Stimulated activated naive CD8-positive, alpha-beta T cell treated with anti-CD3 and anti-CD28 coated beads, Interleukin-15, amount 100 ng/mL, for 72 hours (primary cell): ENCODE data around the gene TOPAZ1.

Source experiments
- ATAC-seq: fragments of 150-1000 bp; cut with Tn5 transposase; 2 replicates; pipeline ENCODE4 v1.10.0; 2021; ENCODE audit warnings: mild to moderate bottlenecking, moderate library complexity
- DNase-seq, 2 donors: peaks; one replicate each; pipeline ENCODE4 v3.0.0; 2021 to 2022
- H3K27ac Mint-ChIP-seq, 2 donors: one replicate each; pipeline ENCODE4 v1.8.0; 2022; ENCODE audit warnings: mild to moderate bottlenecking in 2 of 2, mixed read lengths in 2 of 2, moderate library complexity in 2 of 2
- H3K27me3 Mint-ChIP-seq: one replicate; pipeline ENCODE4 v1.8.0; 2022; ENCODE audit warnings: mixed read lengths
- H3K4me1 Mint-ChIP-seq: one replicate; pipeline ENCODE4 v1.8.0; 2022; ENCODE audit warnings: mild to moderate bottlenecking, mixed read lengths
- H3K4me3 Mint-ChIP-seq, 2 donors: one replicate each; pipeline ENCODE4 v1.8.0; 2022; ENCODE audit warnings: mild to moderate bottlenecking in 2 of 2, mixed read lengths in 2 of 2, moderate library complexity in 1 of 2
- H3K9me3 Mint-ChIP-seq, 2 donors: one replicate each; pipeline ENCODE4 v1.8.0; 2022; ENCODE audit warnings: mixed read lengths in 2 of 2

TOPAZ1 gene

GRCh38 chr3:44284949-44285348 is 43.3 kb downstream of the TOPAZ1 start:
- Mint-ChIP-seq H3K9me3 (no peaks in the 10 kb centered on the region), H3K4me1 (no peaks in the 10 kb centered on the region), H3K4me3 (no peak overlapping the region), H3K27me3 (peaks cover 20% of the 10 kb centered on the region), H3K27ac (no peak overlapping the region)
- no peak for ATAC-seq
- no peak for DNase-seq

DNA sequence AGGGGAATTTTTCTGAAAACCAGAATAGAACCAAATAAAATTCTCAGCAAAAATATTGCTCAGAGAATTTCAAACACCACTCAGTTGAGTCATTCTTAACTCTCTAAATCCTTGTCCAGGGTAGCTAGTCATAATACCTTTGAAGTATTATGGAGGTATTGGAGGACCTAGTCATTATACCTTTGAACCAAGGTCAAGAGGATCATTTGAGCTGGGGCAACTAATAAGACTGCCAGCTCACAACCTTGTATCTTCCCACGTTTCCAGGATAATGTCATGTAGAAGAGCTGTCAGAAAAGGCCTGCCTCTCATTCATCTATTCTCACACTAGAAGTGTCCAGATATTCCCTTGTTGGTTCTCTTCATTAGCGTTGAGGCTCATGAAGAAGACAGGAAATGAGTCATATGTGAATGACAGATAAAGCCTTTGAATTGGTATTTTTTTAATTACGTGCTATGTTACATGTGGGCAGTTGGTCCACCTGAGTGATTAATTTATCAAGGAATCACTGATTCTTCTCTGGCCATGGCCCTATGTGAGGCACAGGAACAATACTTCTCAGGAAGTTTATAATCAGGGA is 48.3 kb downstream of the TOPAZ1 start:
- Mint-ChIP-seq H3K27me3 (peaks cover 21% of the 10 kb centered on the region), H3K27ac (no peak overlapping the region), H3K4me1 (no peaks in the 10 kb centered on the region), H3K4me3 (no peak overlapping the region), H3K9me3 (no peaks in the 10 kb centered on the region)
- ATAC-seq, result no peak
- DNase-seq, result no peak

DNA sequence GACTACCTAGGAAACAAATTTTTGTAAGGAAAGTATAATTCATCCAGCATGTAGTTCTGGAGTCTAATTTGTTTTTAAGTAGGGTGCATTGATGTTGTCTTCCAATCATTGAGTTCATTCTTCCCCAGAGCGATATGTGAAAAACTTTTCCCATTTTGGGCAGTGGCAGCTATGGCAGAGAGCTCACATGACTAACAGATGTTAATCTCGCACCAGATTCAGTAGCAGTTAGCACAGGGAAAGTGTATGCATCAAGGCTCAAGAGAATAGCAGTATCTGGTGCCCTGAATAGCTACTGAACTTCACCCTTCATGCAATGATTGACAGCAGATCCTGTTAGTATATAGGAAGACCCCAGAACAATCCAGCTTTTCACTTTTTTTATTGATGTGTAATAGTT is 50.6 kb downstream of the TOPAZ1 start:
- no peak overlapping the region for H3K27ac Mint-ChIP-seq
- H3K27me3 Mint-ChIP-seq, result peaks cover 34% of the 10 kb centered on the region
- DNase-seq, result no peak
- ATAC-seq, result no peak
- no peaks in the 10 kb centered on the region for H3K4me1 Mint-ChIP-seq
- H3K9me3 Mint-ChIP-seq, result no peaks in the 10 kb centered on the region
- H3K4me3 Mint-ChIP-seq, result no peak overlapping the region

DNA sequence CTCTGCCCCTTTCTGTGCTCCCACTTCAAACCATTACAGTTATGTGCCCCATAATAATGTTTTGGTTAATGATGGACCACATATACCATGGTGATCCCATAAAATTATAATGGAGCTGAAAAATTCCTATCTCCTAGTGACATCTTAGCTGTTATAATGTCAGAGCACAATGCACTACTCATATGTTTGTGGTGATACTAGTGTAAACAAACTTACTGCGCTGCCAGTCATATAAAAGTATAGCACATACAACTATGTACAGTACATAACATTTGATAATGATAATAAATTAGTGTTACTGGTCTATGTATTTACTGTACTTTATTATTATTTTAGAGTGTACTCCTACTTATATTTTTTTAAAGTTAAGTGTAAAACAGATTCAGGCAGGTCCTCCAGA is 51.3 kb downstream of the TOPAZ1 start:
- no peak for DNase-seq
- no peak for ATAC-seq
- Mint-ChIP-seq H3K4me1 (no peaks in the 10 kb centered on the region), H3K9me3 (no peaks in the 10 kb centered on the region), H3K27ac (no peak overlapping the region), H3K4me3 (no peak overlapping the region), H3K27me3 (peaks cover 34% of the 10 kb centered on the region)

DNA sequence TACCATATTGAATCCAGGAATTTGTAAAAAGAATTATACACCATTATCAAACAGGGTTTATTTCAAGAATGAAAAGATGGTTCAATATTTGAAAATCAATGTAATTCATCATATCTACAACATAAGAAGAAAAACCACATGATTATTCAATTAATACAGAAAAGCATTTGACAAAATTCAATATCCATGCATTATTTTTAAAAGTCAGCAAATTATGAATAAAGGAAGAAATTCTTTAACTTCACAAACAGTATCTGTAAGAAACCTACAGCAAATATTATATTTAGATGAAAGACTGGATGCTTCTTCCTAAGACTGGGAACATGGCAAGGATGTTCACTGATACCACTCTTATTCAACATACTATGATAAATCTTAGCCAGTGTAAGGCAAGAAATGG is 55.6 kb downstream of the TOPAZ1 start:
- Mint-ChIP-seq H3K4me1 (no peaks in the 10 kb centered on the region), H3K4me3 (no peak overlapping the region), H3K9me3 (no peaks in the 10 kb centered on the region), H3K27ac (no peak overlapping the region), H3K27me3 (peaks cover 13% of the 10 kb centered on the region)
- no peak for ATAC-seq
- DNase-seq, result no peak

DNA sequence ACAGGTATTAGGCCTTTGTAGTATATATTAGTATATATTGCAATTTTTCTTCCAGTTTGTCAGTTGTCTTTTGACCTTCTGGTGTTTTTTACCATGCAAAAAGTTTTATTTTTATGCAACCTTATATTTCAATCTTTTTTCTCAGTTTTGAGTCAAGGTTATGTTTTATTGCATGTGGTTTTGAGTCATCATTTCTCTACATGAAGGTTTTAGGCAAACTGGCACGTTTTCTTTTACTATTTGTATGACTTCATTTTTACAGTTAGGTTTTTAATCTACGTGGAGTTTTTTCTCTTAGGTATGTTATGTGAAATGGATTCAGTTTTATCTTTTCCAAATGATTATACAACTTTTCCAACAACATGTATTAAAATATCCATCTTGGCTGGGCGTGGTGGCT is 60.1 kb downstream of the TOPAZ1 start:
- ATAC-seq, result no peak
- no peak overlapping the region for H3K4me3 Mint-ChIP-seq
- H3K27ac Mint-ChIP-seq, result no peak overlapping the region
- H3K4me1 Mint-ChIP-seq, result no peaks in the 10 kb centered on the region
- peaks cover 2% of the 10 kb centered on the region for H3K27me3 Mint-ChIP-seq
- no peak for DNase-seq
- H3K9me3 Mint-ChIP-seq, result no peaks in the 10 kb centered on the region

DNA sequence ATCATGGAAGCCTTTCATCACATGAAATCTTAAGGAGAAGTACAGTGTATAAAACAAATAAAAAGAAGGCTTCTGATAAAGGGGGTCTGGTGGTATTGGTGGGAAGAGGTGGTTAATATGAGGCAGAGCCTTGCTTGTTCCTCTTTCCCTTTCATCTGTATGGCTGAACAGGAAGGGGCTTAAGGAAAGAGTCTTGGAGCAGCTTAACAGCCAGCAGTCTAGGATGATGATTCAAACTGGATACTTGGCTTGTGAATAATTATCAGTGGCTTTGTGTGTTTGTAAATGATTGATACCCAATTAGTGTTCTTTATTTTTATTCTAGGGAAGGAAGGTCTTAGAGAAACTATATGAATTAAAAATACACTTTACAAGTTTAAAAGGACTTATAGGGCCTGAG is 67.8 kb downstream of the TOPAZ1 start:
- no peak overlapping the region for H3K4me3 Mint-ChIP-seq
- H3K27me3 Mint-ChIP-seq, result no peaks in the 10 kb centered on the region
- H3K9me3 Mint-ChIP-seq, result no peaks in the 10 kb centered on the region

GRCh38 chr3:44318891-44319311 is 77.2 kb downstream of the TOPAZ1 start:
- H3K9me3 Mint-ChIP-seq, result no peaks in the 10 kb centered on the region
- H3K27me3 Mint-ChIP-seq, result peaks cover 14% of the 10 kb centered on the region
- DNase-seq (no peak), ATAC-seq (no peak)
- H3K27ac Mint-ChIP-seq, result no peak overlapping the region
- H3K4me1 Mint-ChIP-seq, result no peaks in the 10 kb centered on the region
- no peak overlapping the region for H3K4me3 Mint-ChIP-seq

More for the DNA sequence above, 67.8 kb downstream of the TOPAZ1 start:
- DNase-seq, result no peak
- ATAC-seq, result no peak
- no peak overlapping the region for H3K27ac Mint-ChIP-seq
- H3K4me1 Mint-ChIP-seq, result no peaks in the 10 kb centered on the region

DNA sequence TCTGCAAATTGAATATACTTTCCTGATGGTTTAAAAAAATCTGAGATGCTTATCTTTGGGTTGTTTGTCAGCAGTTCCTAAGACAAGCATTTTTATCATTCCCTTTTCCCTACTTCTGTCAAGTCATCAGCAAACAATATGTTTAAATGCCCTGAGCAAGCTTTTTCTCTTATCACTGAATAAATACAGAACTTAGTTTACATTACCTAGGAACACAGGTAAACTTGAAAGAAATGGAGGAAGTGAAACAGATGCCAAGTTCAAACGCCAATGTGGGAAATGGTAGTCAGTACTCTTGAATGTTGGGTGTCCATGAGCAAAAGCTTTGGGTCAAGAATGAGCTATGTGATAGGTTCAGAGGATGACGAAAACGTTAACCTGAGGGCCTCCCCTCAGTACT is 79.6 kb downstream of the TOPAZ1 start:
- H3K9me3 Mint-ChIP-seq, result no peaks in the 10 kb centered on the region
- no peak for ATAC-seq
- H3K27ac Mint-ChIP-seq, result no peak overlapping the region
- DNase-seq, result no peak
- no peaks in the 10 kb centered on the region for H3K4me1 Mint-ChIP-seq
- peaks cover 14% of the 10 kb centered on the region for H3K27me3 Mint-ChIP-seq
- H3K4me3 Mint-ChIP-seq, result no peak overlapping the region

GRCh38 chr3:44323341-44323955 is 81.8 kb downstream of the TOPAZ1 start:
- Mint-ChIP-seq H3K4me3 (no peak overlapping the region), H3K4me1 (no peaks in the 10 kb centered on the region), H3K27me3 (peaks cover 7% of the 10 kb centered on the region), H3K27ac (no peak overlapping the region), H3K9me3 (no peaks in the 10 kb centered on the region)
- DNase-seq (peak in 1 of 2 donors; percentile 22), ATAC-seq (no peak)

DNA sequence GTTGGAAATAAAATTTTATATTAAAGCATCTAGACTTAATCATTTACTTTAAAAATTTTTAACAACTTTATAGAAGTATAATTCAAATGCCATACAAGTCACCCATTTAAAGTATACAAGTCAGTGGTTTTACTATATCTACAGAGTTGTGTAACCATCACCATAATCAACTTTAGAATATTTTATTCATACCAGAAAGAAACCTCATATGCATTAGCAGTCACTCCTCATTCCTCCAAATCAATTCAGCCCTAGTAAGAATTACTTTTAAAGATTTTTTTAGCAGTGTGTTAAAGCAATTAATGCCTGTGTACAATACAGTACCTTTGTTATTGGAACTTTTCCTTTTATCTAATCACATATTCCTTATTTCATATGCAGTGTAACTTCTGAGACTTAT is 82.9 kb downstream of the TOPAZ1 start:
- H3K27ac Mint-ChIP-seq, result no peak overlapping the region
- DNase-seq (no peak), ATAC-seq (no peak)
- H3K4me1 Mint-ChIP-seq, result no peaks in the 10 kb centered on the region
- H3K27me3 Mint-ChIP-seq, result no peaks in the 10 kb centered on the region
- H3K4me3 Mint-ChIP-seq, result no peak overlapping the region
- no peaks in the 10 kb centered on the region for H3K9me3 Mint-ChIP-seq

GRCh38 chr3:44326019-44326418 is 84.3 kb downstream of the TOPAZ1 start:
- H3K27me3 Mint-ChIP-seq, result no peaks in the 10 kb centered on the region
- H3K4me1 Mint-ChIP-seq, result no peaks in the 10 kb centered on the region
- no peak for DNase-seq
- H3K27ac Mint-ChIP-seq, result no peak overlapping the region
- ATAC-seq, result no peak
- H3K4me3 Mint-ChIP-seq, result no peak overlapping the region
- no peaks in the 10 kb centered on the region for H3K9me3 Mint-ChIP-seq

- DNase-seq, result no peak
- Mint-ChIP-seq H3K9me3 (no peaks in the 10 kb centered on the region), H3K4me3 (no peak overlapping the region), H3K27ac (no peak overlapping the region), H3K27me3 (no peaks in the 10 kb centered on the region), H3K4me1 (no peaks in the 10 kb centered on the region)
- no peak for ATAC-seq
These were observed 84.8 kb downstream of the TOPAZ1 start for GRCh38 chr3:44326515-44326914.

GRCh38 chr3:44329946-44330345 is 88.3 kb downstream of the TOPAZ1 start:
- H3K27me3 Mint-ChIP-seq, result peaks cover 17% of the 10 kb centered on the region
- no peak overlapping the region for H3K4me3 Mint-ChIP-seq
- no peaks in the 10 kb centered on the region for H3K4me1 Mint-ChIP-seq
- DNase-seq (no peak), ATAC-seq (no peak)
- H3K9me3 Mint-ChIP-seq, result no peaks in the 10 kb centered on the region
- no peak overlapping the region for H3K27ac Mint-ChIP-seq

GRCh38 chr3:44330444-44330843 is 88.8 kb downstream of the TOPAZ1 start:
- no peak for DNase-seq
- no peak overlapping the region for H3K27ac Mint-ChIP-seq
- H3K27me3 Mint-ChIP-seq, result peaks cover 17% of the 10 kb centered on the region
- H3K4me3 Mint-ChIP-seq, result no peak overlapping the region
- no peaks in the 10 kb centered on the region for H3K4me1 Mint-ChIP-seq
- no peaks in the 10 kb centered on the region for H3K9me3 Mint-ChIP-seq
- ATAC-seq, result no peak

GRCh38 chr3:44334326-44334725 is 92.6 kb downstream of the TOPAZ1 start:
- peaks cover 17% of the 10 kb centered on the region for H3K27me3 Mint-ChIP-seq
- no peak overlapping the region for H3K27ac Mint-ChIP-seq
- H3K9me3 Mint-ChIP-seq, result no peaks in the 10 kb centered on the region
- DNase-seq (no peak), ATAC-seq (no peak)
- H3K4me3 Mint-ChIP-seq, result no peak overlapping the region
- peaks cover 13% of the 10 kb centered on the region for H3K4me1 Mint-ChIP-seq

GRCh38 chr3:44337248-44337785 is 95.6 kb downstream of the TOPAZ1 start:
- Mint-ChIP-seq H3K4me1 (peaks cover 27% of the 10 kb centered on the region), H3K9me3 (no peaks in the 10 kb centered on the region), H3K27me3 (peaks cover 17% of the 10 kb centered on the region), H3K4me3 (peak overlapping the region; percentile 99 to 100), H3K27ac (peak overlapping the region; percentile 92 to 98)
- DNase-seq, result no peak
- ATAC-seq, result no peak
